ENCODE results near the gene WWOX.

WWOX gene

GRCh38 chr16:78198288-78198687, 98.8 kb downstream of the WWOX start:
- no peak for DNase-seq

- DNase-seq = no peak
Measured at GRCh38 chr16:78199325-78200022, 100.0 kb downstream of the WWOX start.

- no peak for DNase-seq
Measured at GRCh38 chr16:78200023-78200389, 100.6 kb downstream of the WWOX start.

DNA sequence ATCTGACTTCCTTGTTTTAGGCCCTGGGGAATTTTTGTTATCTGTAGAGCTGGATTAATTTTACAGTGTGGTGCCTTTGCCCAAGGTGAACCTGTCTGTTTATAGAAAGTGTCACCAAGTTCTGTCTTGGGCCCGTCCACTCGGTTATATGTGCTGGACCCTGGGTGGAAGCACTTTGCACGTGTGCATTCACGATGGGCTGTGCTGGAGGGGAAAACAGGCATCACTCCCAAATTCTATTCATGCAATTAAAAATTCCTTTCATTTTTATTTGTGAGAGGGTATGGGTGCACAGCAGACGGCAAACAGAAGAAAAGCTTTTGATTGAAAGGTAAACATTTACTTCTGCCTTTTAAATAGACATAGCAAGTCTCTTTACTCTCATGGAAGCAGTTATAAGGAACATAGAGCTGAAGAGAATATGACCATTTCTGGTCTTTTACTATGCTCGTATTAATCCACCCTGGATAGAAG, 101.2 kb downstream of the WWOX start:
- DNase-seq = no peak

- no peak for DNase-seq
Measured at GRCh38 chr16:78205506-78205905, 106.1 kb downstream of the WWOX start.

DNA sequence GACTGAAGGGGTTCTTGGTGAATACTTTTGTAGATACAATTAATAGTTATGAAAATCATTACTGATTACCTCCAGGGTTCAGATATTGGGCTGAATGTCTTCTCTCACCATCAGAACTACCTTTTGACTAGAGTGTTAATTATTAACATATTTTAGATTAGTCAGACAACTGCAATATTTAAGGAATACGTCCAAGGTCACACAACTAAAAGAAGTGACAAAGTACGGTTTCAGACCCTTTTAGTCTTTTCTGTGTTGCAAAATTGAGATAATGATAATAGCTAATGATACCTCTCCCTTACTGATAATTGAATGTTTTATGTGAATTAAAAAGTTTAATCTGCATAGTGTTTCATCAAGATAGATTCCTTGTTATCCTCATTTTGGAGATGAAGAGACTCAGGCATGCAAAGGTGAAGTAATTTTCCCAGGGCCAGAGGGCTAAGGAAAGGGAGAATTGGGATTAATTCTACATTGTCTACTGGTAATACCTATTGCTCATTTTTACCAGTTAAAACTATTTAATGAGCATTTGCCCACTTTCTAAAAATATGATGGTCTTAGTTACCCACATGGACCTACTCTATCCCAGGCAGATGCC, 107.3 kb downstream of the WWOX start:
- no peak for DNase-seq

GRCh38 chr16:78209951-78210661, 110.7 kb downstream of the WWOX start:
- no peak for DNase-seq

DNA sequence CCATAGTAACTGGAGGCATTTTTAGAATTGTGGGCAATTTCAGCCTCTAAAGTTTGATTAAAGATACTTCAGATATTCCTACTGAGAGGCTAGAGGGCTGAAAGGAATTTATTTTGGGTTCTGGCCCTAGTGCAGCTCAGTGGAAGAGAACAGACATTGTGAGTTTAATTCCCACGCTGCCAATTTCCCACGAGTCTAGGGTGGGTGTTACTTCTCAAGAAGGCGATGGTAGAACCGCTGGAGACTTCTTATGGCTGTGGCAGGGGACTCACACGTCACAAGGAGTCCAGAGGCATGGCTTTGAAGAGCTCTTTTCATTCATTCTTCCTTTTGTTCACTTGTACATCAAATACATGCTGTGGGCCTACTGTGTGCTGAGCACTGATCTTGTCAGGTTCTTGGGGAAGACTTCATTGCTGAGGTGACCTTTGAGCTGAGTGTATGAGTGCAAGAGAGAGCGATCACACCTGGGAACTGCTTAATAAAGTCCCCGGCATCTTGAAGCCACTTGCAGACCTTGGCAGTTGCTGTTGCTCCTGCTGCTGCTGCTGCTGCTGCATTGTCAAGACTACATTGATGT, 111.7 kb downstream of the WWOX start:
- no peak for DNase-seq

GRCh38 chr16:78211946-78212345, 112.5 kb downstream of the WWOX start:
- no peak for DNase-seq

DNA sequence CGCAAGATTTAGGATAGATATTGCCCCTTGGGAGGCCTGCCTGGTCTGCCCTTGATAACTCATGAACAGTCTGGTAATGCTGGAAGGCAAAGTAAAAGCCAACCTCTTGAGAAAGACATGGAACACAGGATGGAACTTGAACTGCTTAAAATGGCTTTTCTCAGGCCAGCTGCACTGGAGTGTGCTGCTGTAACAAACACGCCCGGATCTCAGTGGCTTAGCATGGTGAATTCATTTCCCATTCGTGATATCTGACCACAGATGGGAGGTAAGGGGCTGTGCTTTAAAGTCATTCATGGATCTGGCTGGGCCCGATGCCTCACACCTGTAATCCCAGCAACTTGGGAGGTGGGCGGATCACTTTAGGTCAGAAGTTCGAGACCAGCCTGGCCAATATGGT, 113.2 kb downstream of the WWOX start:
- DNase-seq = no peak

DNA sequence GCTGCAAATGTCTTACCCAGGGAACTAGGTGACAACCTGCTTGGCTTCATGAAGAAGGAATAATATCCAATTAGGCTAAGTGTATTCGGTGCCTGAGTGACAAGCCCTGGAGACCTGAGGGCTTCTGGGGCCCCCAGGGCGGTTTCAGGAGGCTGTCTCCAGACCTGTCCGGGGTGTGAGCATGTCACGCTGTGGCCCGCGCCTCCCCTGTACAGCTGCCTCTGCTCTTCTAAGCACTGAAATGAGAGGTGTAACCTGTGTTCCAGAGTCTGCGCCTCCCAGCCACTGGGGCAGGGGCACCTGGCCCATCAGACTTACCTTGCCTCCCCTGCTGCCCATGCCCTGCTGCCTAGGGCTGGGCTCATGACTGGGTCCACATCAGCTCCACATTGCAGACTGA, 114.3 kb downstream of the WWOX start:
- DNase-seq = no peak

DNA sequence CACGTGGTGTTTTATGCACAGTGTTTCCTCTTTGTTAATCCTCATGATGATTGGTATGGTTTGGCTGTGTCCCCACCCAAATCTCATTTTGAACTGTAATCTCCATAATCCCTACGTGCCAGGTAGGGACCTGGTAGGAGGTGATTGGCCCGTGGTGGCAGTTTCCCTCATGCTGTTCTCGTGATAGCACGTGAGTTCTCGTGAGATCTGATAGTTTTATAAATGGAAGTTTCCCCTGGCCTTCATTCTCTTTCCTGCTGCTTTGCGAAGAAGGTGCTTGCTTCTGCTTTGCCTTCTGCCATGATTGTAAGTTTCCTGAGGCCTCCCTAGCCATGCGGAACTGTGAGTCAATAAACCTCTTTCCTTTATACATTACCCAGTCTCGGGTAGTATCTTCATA, 115.8 kb downstream of the WWOX start:
- DNase-seq = no peak

- DNase-seq = no peak
Measured at GRCh38 chr16:78216166-78216745, 116.8 kb downstream of the WWOX start.

- no peak for DNase-seq
Measured at GRCh38 chr16:78217276-78217675, 117.8 kb downstream of the WWOX start.

DNA sequence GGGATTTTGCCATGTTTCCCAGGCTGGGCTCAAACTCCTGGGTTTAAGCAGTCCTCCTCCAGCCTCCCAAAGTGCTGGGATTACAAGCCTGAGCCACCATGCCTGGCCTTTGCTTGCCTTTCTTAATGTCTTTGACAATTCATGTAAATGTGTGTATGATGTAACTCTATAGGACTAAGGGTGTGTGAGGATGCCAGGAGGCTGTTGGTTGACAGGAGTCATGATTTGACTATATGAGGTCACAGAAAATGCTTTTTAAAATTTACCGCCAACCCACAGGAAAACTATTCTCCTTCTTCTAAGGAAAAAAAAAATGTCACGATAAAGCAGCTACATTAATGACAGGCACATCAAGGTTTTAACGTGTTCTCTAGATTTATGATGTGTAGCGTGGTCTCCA, 118.8 kb downstream of the WWOX start:
- no peak for DNase-seq

- DNase-seq = no peak
Measured at GRCh38 chr16:78218856-78219651, 119.6 kb downstream of the WWOX start.

DNA sequence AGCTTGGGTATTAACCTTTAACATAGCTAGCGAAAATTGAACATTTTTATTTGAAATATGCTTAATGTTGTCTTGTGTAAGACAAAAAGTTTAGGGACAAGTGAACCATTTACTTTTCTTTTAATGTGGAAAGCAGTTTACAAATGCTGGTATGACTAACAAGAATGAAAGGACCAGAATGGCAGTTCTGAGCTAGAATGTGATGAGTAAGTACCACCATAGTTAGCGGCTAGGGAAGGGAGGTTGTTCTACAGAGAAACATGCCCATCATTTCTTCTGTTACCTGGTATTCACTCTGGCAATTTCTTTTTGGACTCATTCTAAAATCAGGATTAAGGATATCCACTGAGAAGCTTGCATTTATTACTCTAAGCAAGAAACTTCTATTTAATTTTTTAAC, 121.1 kb downstream of the WWOX start:
- no peak for DNase-seq

DNA sequence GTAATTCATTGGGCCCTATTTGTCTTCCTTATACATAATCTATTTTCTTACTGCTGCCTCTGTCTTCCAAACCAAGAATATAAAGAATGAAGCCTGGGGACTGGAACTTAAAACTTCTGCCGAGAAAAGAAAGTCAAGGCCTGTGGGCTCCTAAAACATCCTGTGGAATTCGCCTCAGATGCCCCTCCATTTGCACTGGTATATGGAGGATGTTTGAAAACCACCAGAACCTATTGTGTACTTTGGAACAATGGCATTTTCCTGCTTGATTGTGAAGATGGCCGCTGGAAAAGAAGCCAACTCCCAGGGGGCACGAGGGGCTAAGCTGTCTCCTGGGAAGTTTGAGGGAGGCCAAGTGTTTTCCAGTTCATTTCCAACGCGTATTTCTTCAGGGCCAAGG, 122.4 kb downstream of the WWOX start:
- DNase-seq = no peak

DNA sequence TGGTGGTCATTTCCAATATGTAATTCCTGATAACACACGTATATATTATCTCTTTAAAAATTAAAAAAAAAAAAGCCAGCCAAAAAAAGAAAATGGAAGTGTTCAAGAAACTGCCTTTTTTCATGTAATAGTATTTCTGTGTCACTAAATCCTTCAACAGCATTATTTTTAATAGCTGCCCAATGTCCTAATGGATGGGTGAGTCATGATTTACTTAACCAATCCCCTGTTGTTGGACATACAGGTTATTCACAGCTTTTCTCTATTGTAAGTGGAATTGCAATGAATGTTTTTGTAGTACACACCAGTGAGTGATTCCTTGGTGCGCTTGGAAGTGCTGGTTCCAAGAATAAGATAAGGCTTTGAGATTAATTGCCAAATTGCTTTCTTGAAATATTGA, 124.9 kb downstream of the WWOX start:
- DNase-seq = no peak

DNA sequence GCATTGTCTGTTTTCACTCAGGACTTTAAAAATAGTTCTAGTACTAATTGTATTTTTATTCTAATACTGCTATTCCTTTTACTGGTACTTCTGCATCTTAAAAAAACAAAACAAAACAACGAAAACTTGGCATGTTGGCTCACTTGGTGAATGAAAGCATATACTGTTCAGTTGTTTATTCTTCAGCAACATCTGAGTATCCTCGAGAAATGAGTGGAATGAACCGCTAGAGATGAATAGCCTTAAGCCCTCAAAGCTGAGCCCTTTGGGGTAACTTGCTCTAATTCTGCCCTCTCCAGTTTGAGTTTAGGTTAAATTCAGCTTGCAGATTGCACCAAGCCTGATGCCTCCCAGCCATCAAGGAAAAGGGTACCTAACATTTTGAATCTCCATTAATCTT, 126.5 kb downstream of the WWOX start:
- no peak for DNase-seq

- DNase-seq = no peak
Measured at GRCh38 chr16:78227855-78228254, 128.4 kb downstream of the WWOX start.

DNA sequence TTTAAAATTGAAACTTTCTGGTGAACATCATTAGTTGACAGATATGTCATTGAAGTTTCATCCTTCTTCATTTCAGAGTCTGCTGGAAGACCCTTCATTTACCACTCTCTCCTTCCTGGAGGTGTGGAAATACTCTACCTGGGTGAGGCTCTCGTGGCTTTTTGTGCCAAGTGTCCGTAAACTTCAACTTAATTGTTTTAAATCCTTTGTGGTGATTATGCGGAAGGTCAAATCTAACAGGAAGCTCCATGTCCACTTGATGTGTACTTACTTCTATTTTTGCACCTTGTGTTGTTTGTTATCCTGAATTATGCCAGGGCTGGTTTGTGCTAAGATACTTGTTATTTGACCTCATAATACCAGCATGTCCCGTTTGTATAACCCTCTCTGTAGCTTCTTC, 129.2 kb downstream of the WWOX start:
- DNase-seq = no peak

GRCh38 chr16:78230832-78231231, 131.4 kb downstream of the WWOX start:
- no peak for DNase-seq

All from NCI-H1436 (cell line).